ENCODE results near the gene ZNF750. TPM values are rescaled to one million over a fixed set of nuclear protein-coding genes. Genes with fewer than 3 reads are reported as not detected.
"Not testable (repeated sequence)": the region's sequence is repeated elsewhere in the genome, so short reads cannot be mapped to it uniquely, and the experiment has no call there.

Gene ZNF750
- polyA plus RNA-seq, 1 donor (not counting 4 experiments of a cell fraction or from before 2014, with no cell fraction given), result 5.5 TPM

DNA sequence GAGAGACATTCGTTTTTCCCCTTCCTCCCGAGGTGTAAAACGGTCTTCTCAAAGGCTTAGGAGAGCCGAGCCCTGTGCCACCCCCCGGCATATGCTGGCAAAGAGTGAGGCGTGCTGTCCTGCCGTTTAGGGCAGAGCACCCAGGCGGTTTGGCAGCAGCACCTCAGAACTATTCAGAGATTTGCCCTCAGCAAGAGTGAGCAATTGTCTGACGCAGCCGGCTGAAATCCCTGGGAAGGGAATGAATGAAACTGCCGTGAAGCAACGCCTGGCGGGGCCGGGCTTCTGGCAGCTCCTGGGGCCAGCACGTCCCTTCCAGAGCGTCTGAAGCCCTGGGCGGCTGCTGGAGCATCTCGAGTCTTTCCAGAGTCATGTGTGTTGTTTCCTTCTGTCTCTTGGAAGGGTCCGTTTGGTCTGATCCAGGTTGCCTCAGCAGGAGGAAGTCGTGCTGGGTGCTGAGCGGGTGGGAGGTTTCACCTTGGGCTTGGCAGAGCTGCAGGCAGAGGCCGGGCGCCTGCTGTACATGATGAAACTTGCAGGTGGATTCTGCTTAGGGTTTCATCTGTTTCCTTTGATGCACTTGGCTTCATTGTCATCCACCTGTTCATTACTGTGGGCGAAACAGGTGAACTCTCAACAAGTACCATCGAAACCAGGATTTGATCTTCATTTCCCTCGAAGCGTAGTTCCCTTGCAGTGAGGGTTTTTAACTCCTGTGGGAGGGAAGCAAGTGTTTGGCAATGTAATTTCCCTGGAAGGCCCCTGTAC is 52.6 kb downstream of the ZNF750 start:
- TF ChIP-seq, protein P1, sequence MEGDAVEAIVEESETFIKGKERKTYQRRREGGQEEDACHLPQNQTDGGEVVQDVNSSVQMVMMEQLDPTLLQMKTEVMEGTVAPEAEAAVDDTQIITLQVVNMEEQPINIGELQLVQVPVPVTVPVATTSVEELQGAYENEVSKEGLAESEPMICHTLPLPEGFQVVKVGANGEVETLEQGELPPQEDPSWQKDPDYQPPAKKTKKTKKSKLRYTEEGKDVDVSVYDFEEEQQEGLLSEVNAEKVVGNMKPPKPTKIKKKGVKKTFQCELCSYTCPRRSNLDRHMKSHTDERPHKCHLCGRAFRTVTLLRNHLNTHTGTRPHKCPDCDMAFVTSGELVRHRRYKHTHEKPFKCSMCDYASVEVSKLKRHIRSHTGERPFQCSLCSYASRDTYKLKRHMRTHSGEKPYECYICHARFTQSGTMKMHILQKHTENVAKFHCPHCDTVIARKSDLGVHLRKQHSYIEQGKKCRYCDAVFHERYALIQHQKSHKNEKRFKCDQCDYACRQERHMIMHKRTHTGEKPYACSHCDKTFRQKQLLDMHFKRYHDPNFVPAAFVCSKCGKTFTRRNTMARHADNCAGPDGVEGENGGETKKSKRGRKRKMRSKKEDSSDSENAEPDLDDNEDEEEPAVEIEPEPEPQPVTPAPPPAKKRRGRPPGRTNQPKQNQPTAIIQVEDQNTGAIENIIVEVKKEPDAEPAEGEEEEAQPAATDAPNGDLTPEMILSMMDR (optimal IDR thresholded peaks at IDR 0.05 in 1 of 3, IDR thresholded peaks at IDR 0.05 in 1 of 3, conservative IDR thresholded peaks at IDR 0.05 in 1 of 3; ENCODE audit: extremely low read depth in 1 of 3, insufficient read depth in 2 of 3, low read length in 3 of 3), result no peak
- no peak for TF ChIP-seq EZH2 (IDR thresholded peaks at IDR 0.05; ENCODE audit: low read length)
- dilution Hi-C loops (cut with MboI; ENCODE audit: extremely low pct_ligation_motif_present, low sequenced_read_pairs), result no loop called here
- Histone ChIP-seq H3K9me1 (ENCODE audit: control insufficient read depth, extremely low read depth, insufficient read depth, low read length) (peaks cover 3% of the 10 kb centered on the region), H3K27me3 (ENCODE audit: control insufficient read depth, extremely low read depth, insufficient read depth, low read length) (no peaks in the 10 kb centered on the region), H3K27ac (ENCODE audit: control insufficient read depth, insufficient read depth, low read length) (peak overlapping the region; percentile 95), H4K20me1 (ENCODE audit: control insufficient read depth, extremely low read depth, insufficient read depth, low read length) (peaks cover 13% of the 10 kb centered on the region), H3K36me3 (ENCODE audit: control insufficient read depth in 2 of 2, extremely low read depth in 1 of 2, insufficient read depth in 2 of 2, low read length in 2 of 2) (peaks cover 9 to 11% of the 10 kb centered on the region in 2 experiments), H3K4me3 (ENCODE audit: control insufficient read depth in 2 of 3, extremely low read depth in 1 of 3, insufficient read depth in 2 of 3, low read depth in 1 of 3, low read length in 3 of 3) (peak overlapping the region in 2 of 3 experiments; percentile 44 to 66), H3K4me2 (ENCODE audit: control insufficient read depth, extremely low read depth, insufficient read depth, low read depth, low read length) (peak overlapping the region; percentile 96), H3K9ac (ENCODE audit: control insufficient read depth, extremely low read depth, insufficient read depth, low read length) (peak overlapping the region; percentile 84), H3K79me2 (ENCODE audit: control insufficient read depth, insufficient read depth, low read length) (peaks cover 30% of the 10 kb centered on the region), H2AFZ (ENCODE audit: control insufficient read depth, low read length) (peak overlapping the region; percentile 70), H3K4me1 (ENCODE audit: control insufficient read depth, extremely low read depth, insufficient read depth, low read length) (peaks cover 20% of the 10 kb centered on the region), H3K9me3 (ENCODE audit: control insufficient read depth, low read depth, low read length) (no peaks in the 10 kb centered on the region)
- peak; percentile 93 for FAIRE-seq
- peak; percentile 30 for DNase-seq (ENCODE audit: low read depth, low spot score)

- Histone ChIP-seq H3K79me2 (ENCODE audit: control insufficient read depth, insufficient read depth, low read length) (peaks cover 26% of the 10 kb centered on the region), H3K9me3 (ENCODE audit: control insufficient read depth, low read depth, low read length) (no peaks in the 10 kb centered on the region), H4K20me1 (ENCODE audit: control insufficient read depth, extremely low read depth, insufficient read depth, low read length) (peaks cover 19% of the 10 kb centered on the region), H3K36me3 (ENCODE audit: control insufficient read depth in 2 of 2, extremely low read depth in 1 of 2, insufficient read depth in 2 of 2, low read length in 2 of 2) (peaks cover 12 to 13% of the 10 kb centered on the region in 2 experiments), H3K4me3 (ENCODE audit: control insufficient read depth in 2 of 3, extremely low read depth in 1 of 3, insufficient read depth in 2 of 3, low read depth in 1 of 3, low read length in 3 of 3) (no peak overlapping the region), H3K4me2 (ENCODE audit: control insufficient read depth, extremely low read depth, insufficient read depth, low read depth, low read length) (peak overlapping the region; percentile 96), H2AFZ (ENCODE audit: control insufficient read depth, low read length) (no peak overlapping the region), H3K27ac (ENCODE audit: control insufficient read depth, insufficient read depth, low read length) (peak overlapping the region; percentile 95), H3K9me1 (ENCODE audit: control insufficient read depth, extremely low read depth, insufficient read depth, low read length) (peaks cover 3% of the 10 kb centered on the region), H3K9ac (ENCODE audit: control insufficient read depth, extremely low read depth, insufficient read depth, low read length) (peak overlapping the region; percentile 84), H3K4me1 (ENCODE audit: control insufficient read depth, extremely low read depth, insufficient read depth, low read length) (peaks cover 20% of the 10 kb centered on the region), H3K27me3 (ENCODE audit: control insufficient read depth, extremely low read depth, insufficient read depth, low read length) (no peaks in the 10 kb centered on the region)
- dilution Hi-C loops (cut with MboI; ENCODE audit: extremely low pct_ligation_motif_present, low sequenced_read_pairs), result no loop called here
- FAIRE-seq (no peak), DNase-seq (ENCODE audit: low read depth, low spot score) (no peak)
- TF ChIP-seq, protein P1 (optimal IDR thresholded peaks at IDR 0.05 in 1 of 3, IDR thresholded peaks at IDR 0.05 in 1 of 3, conservative IDR thresholded peaks at IDR 0.05 in 1 of 3; ENCODE audit: extremely low read depth in 1 of 3, insufficient read depth in 2 of 3, low read length in 3 of 3), result no peak
- no peak for TF ChIP-seq EZH2 (IDR thresholded peaks at IDR 0.05; ENCODE audit: low read length)
Observed at GRCh38 chr17:82786427-82786826, 53.4 kb downstream of the ZNF750 start.

DNA sequence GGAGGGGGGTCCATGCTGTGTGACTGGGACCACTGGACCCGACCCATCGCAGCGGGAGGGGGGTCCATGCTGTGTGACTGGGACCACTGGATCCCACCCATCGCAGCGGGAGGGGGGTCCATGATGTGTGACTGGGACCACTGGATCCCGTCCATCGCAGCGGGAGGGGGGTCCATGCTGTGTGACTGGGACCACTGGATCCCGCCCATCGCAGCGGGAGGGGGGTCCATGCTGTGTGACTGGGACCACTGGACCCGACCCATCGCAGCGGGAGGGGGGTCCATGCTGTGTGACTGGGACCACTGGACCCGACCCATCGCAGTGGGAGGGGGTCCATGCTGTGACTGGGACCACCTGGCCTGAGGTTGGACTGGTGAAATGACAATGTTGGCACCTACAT is 54.2 kb downstream of the ZNF750 start:
- dilution Hi-C loops (cut with MboI; ENCODE audit: extremely low pct_ligation_motif_present, low sequenced_read_pairs); H3K27me3 ChIP-seq (ENCODE audit: control insufficient read depth, extremely low read depth, insufficient read depth, low read length); H3K27ac ChIP-seq (ENCODE audit: control insufficient read depth, insufficient read depth, low read length); DNase-seq (ENCODE audit: low read depth, low spot score); H3K9ac ChIP-seq (ENCODE audit: control insufficient read depth, extremely low read depth, insufficient read depth, low read length); H2AFZ ChIP-seq (ENCODE audit: control insufficient read depth, low read length); FAIRE-seq; H3K4me3 ChIP-seq (ENCODE audit: control insufficient read depth in 2 of 3, extremely low read depth in 1 of 3, insufficient read depth in 2 of 3, low read depth in 1 of 3, low read length in 3 of 3); H3K4me2 ChIP-seq (ENCODE audit: control insufficient read depth, extremely low read depth, insufficient read depth, low read depth, low read length); H3K9me3 ChIP-seq (ENCODE audit: control insufficient read depth, low read depth, low read length); H3K9me1 ChIP-seq (ENCODE audit: control insufficient read depth, extremely low read depth, insufficient read depth, low read length): not testable (repeated sequence)
- Histone ChIP-seq H3K36me3 (ENCODE audit: control insufficient read depth in 2 of 2, extremely low read depth in 1 of 2, insufficient read depth in 2 of 2, low read length in 2 of 2) (peaks cover 12 to 13% of the 10 kb centered on the region in 2 experiments), H3K4me1 (ENCODE audit: control insufficient read depth, extremely low read depth, insufficient read depth, low read length) (peaks cover 20% of the 10 kb centered on the region), H3K79me2 (ENCODE audit: control insufficient read depth, insufficient read depth, low read length) (peaks cover 23% of the 10 kb centered on the region), H4K20me1 (ENCODE audit: control insufficient read depth, extremely low read depth, insufficient read depth, low read length) (peaks cover 19% of the 10 kb centered on the region)

Measured in keratinocyte (primary cell).